ENCODE results near the gene PAPPA2.

The PAPPA2 gene

GRCh38 chr1:176816232-176816631, 353.3 kb downstream of the PAPPA2 start:
- no peak for DNase-seq

GRCh38 chr1:176820391-176821031, 357.5 kb downstream of the PAPPA2 start:
- DNase-seq, result no peak

GRCh38 chr1:176826265-176826664, 363.3 kb downstream of the PAPPA2 start:
- DNase-seq, result no peak

GRCh38 chr1:176829261-176829660, 366.3 kb downstream of the PAPPA2 start:
- no peak for DNase-seq

GRCh38 chr1:176831150-176831549, 368.2 kb downstream of the PAPPA2 start:
- no peak for DNase-seq

GRCh38 chr1:176837708-176838107, 374.7 kb downstream of the PAPPA2 start:
- DNase-seq, result no peak

GRCh38 chr1:176838276-176838995, 375.5 kb downstream of the PAPPA2 start:
- no peak for DNase-seq

- no peak for DNase-seq
Measured at GRCh38 chr1:176839216-176839615, 376.2 kb downstream of the PAPPA2 start.

- no peak for DNase-seq
Measured at GRCh38 chr1:176841238-176841637, 378.3 kb downstream of the PAPPA2 start.

- DNase-seq, result no peak
Measured at GRCh38 chr1:176843352-176844297, 380.6 kb downstream of the PAPPA2 start.

GRCh38 chr1:176847052-176847451, 384.1 kb downstream of the PAPPA2 start:
- no peak for DNase-seq

GRCh38 chr1:176849281-176849680, 386.3 kb downstream of the PAPPA2 start:
- DNase-seq, result no peak

- no peak for DNase-seq
Measured at GRCh38 chr1:176850871-176851270, 387.9 kb downstream of the PAPPA2 start.

GRCh38 chr1:176852124-176852523, 389.1 kb downstream of the PAPPA2 start:
- no peak for DNase-seq

GRCh38 chr1:176853503-176853902, 390.5 kb downstream of the PAPPA2 start:
- no peak for DNase-seq

- no peak for DNase-seq
Measured at GRCh38 chr1:176854121-176854520, 391.1 kb downstream of the PAPPA2 start.

GRCh38 chr1:176854758-176855745, 392.1 kb downstream of the PAPPA2 start:
- DNase-seq, result no peak

- DNase-seq, result no peak
Measured at GRCh38 chr1:176857632-176858031, 394.7 kb downstream of the PAPPA2 start.

- DNase-seq, result no peak
Measured at GRCh38 chr1:176858433-176858916, 395.5 kb downstream of the PAPPA2 start.

- DNase-seq, result no peak
Measured at GRCh38 chr1:176863613-176864012, 400.6 kb downstream of the PAPPA2 start.

- DNase-seq, result no peak
Measured at GRCh38 chr1:176864211-176864610, 401.2 kb downstream of the PAPPA2 start.

All from activated T-cell treated with anti-CD3 and anti-CD28 coated beads, Interleukin-2, amount 50 U/mL, for 48 hours (primary cell).